LNCaP clone FGC (cell line): Measurements from ENCODE around the gene TAS1R3.

Source experiments
- DNase-seq: peaks from one replicate; pipeline ENCODE4 v3.0.0-alpha.2; 2011; ENCODE audit warnings: low read depth
- H3K4me3 ChIP-seq: 2 replicates; pipeline ENCODE4 v1.5.1; 2011; ENCODE audit warnings: mild to moderate bottlenecking, low read depth, low read length, control low read depth
- CTCF ChIP-seq: IDR thresholded peaks from 2 replicates; pipeline ENCODE4 v1.5.1; 2012; ENCODE audit warnings: mild to moderate bottlenecking; ENCODE audit not compliant: control insufficient read depth, insufficient read depth; ENCODE audit errors: extremely low read depth

Gene TAS1R3

GRCh38 chr1:1354271-1355247 is 23.5 kb downstream of the TAS1R3 start:
- TF ChIP-seq CTCF: no peak
- peak overlapping the region; percentile 41 for H3K4me3 ChIP-seq
- no peak for DNase-seq

- DNase-seq: no peak
- no peak for TF ChIP-seq CTCF
Measured at GRCh38 chr1:1355416-1355815, 24.3 kb downstream of the TAS1R3 start.

GRCh38 chr1:1356166-1356795 is 25.2 kb downstream of the TAS1R3 start:
- no peak for TF ChIP-seq CTCF

More at GRCh38 chr1:1355416-1355815, 24.3 kb downstream of the TAS1R3 start:
- H3K4me3 ChIP-seq: peak overlapping the region; percentile 41

GRCh38 chr1:1356796-1357401 is 25.8 kb downstream of the TAS1R3 start:
- no peak for TF ChIP-seq CTCF
- no peak for DNase-seq
- no peak overlapping the region for H3K4me3 ChIP-seq

More at GRCh38 chr1:1356166-1356795, 25.2 kb downstream of the TAS1R3 start:
- H3K4me3 ChIP-seq: peak overlapping the region; percentile 41
- no peak for DNase-seq

- no peak overlapping the region for H3K4me3 ChIP-seq
- DNase-seq: no peak
- no peak for TF ChIP-seq CTCF
Measured at GRCh38 chr1:1357871-1358432, 26.9 kb downstream of the TAS1R3 start.

GRCh38 chr1:1358433-1359271 is 27.6 kb downstream of the TAS1R3 start, which contains the start of gene MXRA8:
MXRA8 (minus strand) TSS chr1:1358555; CDS start chr1:1358504, 51 bp downstream.
- no peak within 1 kb of the TSS for H3K4me3 ChIP-seq
- TF ChIP-seq CTCF: no peak
- DNase-seq: no peak
